Ovary (tissue), 3 donors: ENCODE measurements around the gene EPX.

Experiments
- EP300 ChIP-seq: sonication (generic); formaldehyde crosslinking; IDR thresholded peaks from one replicate; pipeline ENCODE4 v1.6.1; 2017; ENCODE audit warnings: antibody characterized with exemption
- POLR2A ChIP-seq: fragments of 450-650 bp; IDR thresholded peaks from one replicate; pipeline ENCODE4 v1.6.1; 2017; ENCODE audit warnings: antibody characterized with exemption, mild to moderate bottlenecking, moderate library complexity
- TF ChIP-seq, protein P1 (sequence below), 3 donors: fragments of 450-650 bp in 2 of 3; fragments of 200-600 bp in 1 of 3; IDR thresholded peaks; one replicate each; pipeline versions ENCODE4 v1.5.1 to v1.8.0; 2016 to 2022; ENCODE audit warnings: antibody characterized with exemption in 3 of 3, mild to moderate bottlenecking in 1 of 3
- donor health status: DM: no; HTN: no; CAD: no.

DNA sequence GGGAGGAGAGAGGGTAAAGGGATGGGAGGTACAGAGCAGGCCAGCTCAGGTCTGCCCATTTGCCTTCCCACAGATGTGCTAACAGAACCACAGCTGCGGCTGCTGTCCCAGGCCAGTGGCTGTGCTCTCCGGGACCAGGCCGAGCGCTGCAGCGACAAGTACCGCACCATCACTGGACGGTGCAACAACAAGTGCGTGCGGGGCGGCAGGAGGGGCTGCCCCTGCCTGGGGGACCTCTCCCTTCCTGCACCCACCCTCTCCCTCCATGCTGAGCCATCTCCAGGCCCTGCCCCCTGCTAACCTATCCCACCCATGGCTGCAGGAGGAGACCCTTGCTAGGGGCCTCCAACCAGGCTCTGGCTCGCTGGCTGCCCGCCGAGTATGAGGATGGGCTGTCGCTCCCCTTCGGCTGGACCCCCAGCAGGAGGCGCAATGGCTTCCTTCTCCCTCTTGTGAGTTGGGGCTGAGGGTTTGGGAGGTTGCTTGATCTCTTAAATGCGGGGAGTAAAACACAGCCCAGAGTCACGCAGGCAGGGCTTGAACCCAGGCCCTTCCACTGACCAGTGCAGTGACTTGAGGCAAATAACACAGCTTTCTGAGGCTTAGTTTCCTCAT, 1.2 kb downstream of the EPX start:
- TF ChIP-seq EP300 (no peak), POLR2A (no peak)
- TF ChIP-seq, protein P1, sequence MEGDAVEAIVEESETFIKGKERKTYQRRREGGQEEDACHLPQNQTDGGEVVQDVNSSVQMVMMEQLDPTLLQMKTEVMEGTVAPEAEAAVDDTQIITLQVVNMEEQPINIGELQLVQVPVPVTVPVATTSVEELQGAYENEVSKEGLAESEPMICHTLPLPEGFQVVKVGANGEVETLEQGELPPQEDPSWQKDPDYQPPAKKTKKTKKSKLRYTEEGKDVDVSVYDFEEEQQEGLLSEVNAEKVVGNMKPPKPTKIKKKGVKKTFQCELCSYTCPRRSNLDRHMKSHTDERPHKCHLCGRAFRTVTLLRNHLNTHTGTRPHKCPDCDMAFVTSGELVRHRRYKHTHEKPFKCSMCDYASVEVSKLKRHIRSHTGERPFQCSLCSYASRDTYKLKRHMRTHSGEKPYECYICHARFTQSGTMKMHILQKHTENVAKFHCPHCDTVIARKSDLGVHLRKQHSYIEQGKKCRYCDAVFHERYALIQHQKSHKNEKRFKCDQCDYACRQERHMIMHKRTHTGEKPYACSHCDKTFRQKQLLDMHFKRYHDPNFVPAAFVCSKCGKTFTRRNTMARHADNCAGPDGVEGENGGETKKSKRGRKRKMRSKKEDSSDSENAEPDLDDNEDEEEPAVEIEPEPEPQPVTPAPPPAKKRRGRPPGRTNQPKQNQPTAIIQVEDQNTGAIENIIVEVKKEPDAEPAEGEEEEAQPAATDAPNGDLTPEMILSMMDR (IDR thresholded peaks at IDR 0.05) = no peak
